Anterior cingulate cortex (tissue), 58 donors: ENCODE data around the gene SURF2.
A peak's percentile ranks its signal among the peaks of the same experiment; 100 is the strongest.

Experiments
- DNase-seq, 58 donors: peaks; one replicate each; lab custom pipeline; 2025; lab: John Stamatoyannopoulos, UW

The SURF2 gene

DNA sequence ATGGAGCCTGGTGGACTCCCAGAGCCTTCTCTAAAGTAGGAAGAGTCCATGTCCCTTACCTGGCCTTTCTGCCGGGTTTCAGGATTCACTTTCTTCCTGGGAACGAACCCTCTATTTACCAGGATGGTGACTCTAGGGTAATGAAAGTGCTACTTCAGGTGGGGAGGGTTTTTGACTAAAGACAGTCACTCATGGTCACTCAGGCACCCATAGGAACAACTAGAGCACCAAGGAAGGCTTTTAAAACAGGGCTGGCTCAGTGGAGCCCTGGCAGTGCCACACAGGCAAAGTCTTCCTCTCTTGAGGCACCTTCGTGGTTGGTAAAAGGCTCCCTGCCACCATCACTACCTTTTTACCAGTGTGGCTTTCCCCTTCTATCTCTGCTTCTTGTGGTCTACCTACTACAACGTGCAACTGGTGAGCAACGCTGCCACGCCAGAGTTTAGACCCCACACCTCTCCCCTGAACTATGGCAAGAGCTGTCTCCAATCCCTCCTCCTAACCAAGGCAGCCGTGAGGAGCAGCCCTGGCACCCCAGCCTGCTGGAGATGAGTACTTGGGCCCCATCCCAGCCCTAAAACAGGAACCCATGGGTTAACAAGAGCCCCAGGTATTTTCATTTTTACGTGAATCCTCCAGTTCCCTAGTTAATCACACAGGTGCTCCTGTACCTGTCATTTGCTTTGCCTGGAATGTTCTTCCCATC is 3.6 kb upstream of the SURF2 start:
- no peak for DNase-seq

DNA sequence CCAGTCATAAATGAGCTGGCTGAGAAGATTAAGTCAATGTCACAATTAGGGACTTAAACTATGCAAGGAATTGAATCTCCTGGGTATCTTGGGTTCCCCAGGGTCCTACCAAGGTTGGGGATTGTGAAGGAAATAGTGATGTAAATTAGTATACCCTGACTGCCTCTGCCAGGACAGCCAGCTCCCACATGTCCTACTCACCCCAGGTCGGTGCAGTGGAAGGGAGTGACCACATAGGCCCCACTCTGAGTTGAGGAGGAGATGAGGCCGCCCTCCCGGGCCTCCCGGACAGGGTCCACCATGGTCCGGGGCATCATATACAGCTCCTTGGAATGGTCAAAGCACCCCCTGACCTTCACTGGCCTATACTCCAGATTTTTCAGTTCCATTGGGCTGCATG is 2.8 kb upstream of the SURF2 start:
- no peak for DNase-seq

DNA sequence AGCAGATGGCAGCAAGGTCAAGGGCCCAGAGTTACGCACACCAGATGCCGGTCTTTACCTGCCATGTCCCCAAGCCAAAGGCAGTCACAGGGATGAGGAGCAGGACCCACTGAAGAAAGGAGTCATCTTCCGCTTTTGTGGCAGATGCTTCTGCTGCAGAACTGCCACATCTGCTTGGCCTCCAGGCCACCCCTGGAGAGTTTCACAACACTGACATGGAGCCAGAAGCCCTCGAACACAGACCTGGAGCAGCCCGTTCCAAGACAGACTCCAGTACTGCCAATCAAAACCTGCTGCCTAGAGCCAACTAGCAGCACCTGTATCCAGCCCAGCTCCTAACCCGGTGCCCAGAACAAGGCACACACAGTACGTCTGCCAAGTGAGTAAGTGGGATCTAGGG is 1.6 kb upstream of the SURF2 start:
- no peak for DNase-seq

DNA sequence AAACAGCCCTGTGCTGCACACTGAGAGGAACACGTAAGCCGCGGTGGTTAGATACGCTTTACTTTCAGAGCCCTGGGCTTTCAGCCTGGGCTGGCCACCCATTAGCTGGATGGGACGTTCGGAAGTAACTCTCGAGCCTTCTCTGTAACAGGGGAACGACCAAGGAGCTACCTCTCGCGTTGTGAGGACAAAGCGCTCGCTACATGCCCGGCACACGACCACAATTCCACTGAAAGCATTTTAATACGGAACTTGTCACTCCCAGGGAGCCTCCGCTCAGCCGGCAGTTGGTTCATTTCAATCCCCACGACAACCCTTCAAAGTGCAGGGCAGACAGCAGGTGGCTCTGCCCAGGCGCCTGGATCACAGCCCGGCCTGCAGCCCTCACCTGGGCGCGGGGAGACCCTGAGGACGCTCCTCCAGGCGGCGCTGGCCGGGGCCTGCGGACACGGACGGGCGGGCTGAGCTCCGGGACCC is 431 bp upstream of the SURF2 start:
- DNase-seq, result no peak

DNA sequence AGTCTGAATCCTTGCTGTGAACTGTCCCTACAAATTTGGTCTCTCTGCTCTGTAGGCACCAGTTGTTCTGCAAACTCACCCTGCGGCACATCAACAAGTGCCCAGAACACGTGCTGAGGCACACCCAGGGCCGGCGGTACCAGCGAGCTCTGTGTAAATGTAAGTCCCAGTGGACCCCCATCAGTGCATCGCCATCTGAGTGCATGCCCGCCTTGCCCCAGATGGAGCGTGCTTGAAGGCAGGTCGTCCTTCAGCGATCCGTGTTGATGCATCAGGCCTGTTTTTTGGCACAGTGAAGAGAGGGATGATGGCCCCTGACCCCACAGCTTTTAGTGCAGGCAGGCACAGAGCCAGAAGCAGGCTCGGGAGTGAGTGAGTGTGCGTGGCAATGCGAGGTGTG is 1.3 kb downstream of the SURF2 start:
- DNase-seq, result no peak

DNA sequence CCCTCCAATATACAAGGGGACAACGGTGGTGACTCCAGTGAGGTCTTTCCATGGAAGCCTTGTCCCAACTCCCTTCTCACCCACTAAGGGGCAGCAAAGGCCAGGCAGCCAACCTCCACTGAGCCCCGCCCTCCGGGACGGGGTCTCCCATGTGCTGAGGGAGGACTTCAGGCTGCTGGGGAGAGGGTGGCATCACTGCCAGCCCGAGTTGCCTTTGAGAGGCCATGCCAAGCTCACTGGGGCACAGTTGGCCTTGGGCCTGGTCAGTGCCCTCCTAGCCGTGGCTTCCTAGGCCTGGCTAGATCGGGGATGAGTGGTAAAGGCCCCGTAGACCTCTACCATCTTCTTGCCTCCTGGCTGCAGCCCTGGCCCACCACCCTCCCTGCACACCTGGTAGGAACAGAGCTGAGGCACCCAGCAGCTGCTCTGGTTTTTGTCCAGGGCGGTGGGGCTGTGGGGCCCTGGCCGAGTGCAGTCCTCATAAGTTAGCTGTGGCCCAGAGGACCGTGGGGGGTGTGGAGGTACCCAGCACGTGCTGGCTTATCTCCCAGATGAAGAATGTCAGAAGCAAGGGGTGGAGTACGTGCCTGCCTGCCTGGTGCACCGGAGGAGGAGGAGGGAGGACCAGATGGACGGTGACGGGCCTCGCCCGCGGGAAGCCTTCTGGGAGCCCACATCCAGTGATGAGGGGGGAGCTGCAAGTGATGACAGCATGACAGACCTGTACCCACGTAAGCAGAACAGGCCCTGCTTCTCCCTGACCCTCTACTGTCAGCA is 3.2 kb downstream of the SURF2 start:
- peak in 7 of 58 donors; percentile 12 to 50 (median 25) for DNase-seq

DNA sequence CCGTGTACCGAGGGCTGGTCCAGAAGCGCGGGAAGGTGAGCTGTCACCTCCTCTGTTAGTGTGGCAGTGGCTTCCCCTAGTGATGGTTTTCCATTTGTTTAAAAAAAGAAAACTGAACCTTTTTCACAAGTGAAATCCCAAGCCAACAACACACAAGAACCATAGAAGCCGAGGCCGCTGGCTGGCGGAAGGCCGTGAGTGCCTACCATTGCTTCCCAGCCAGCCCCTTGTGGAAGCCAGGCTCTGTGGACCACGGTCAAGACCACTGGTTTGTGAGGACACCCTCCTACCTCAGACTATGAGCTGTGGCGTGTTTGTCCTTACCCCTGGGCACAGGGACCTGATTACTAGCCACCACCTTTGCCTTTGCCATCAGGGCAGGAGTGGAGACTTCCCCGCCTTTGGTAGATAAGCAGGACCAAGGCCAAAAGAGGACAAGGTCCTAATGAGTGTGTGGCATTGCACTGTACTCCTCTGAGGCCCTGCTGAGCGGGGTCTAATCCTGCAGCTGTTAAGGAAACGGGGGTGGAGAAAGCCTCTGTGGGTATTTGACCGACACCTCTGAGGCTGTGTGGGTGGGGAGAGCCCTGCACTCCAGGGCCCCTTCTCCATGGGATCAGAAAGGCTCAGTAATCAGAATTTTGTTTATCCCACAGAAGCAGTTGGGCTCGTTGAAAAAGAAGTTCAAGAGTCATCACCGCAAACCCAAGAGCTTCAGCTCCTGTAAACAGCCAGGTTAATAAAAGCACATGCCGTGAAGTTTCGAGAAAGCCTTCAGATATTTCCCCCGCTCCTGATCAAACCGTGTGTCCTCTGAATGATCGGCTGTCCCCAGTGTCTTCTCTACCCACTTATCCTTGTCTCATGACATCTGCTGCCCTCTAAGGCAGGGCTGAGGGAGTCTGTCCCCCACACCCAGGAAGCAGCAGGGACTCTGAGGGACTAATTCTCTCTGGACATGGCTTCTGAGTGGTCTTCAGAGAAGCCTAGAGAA is 4.3 kb downstream of the SURF2 start:
- no peak for DNase-seq

DNA sequence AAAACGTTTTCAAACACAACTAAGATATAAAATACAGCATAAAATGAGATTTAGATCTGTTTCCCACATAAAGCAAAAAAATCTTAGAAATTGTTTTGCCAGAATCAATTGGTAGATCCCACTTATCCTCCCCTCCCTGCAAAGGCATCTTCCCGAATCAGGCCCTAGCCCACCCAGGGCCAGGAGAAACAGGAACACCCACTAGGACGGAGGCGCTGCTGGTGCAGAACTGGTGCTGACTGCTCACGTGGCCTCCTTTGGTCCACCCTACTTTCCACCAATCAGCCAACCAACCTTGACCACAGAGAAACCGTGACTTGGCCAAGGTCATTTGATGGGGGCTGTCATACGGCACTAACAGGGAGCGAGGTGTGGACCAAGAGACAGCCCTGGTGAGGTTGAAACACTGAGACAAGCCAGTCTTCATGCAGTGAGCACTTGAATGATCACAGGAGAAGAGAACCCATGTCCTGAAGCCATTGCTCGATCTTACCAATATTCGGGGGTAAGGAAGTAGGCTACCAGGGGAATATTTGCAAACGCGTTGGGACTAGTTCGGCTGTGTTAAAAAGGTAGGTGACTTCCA is 5.2 kb downstream of the SURF2 start:
- no peak for DNase-seq

DNA sequence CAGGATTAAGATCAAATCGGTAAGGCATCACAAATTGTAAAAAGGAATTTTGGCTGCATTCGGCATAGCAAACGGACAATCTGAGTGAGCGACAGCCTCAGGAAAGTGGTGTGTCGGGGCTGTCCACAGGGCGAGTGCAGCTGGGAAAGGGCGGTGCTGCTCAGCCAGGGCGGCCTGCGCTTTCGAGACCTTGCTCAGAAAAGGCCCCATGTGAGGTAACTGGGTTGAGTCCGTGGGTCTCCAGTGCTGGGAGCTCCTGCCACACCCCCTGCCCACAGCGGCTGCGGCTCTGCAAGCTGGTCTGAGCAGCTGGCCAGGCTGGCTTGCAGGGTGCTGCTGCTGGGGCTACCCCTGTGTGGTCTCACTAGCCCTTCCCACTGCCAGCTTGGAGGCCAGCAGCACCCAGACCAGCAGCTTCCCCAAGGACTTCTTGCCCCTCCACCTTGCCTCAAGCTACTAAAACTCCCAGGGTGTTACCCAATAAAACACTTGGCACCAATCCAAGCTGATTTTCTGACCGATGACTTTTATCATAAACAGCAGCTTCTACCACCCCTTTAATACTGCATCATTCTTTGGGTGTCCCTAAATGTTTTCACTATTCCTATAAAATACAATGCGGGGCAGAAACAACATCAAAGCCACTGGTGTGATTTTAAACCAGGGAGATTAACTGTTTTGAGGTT is 6.2 kb downstream of the SURF2 start:
- no peak for DNase-seq

DNA sequence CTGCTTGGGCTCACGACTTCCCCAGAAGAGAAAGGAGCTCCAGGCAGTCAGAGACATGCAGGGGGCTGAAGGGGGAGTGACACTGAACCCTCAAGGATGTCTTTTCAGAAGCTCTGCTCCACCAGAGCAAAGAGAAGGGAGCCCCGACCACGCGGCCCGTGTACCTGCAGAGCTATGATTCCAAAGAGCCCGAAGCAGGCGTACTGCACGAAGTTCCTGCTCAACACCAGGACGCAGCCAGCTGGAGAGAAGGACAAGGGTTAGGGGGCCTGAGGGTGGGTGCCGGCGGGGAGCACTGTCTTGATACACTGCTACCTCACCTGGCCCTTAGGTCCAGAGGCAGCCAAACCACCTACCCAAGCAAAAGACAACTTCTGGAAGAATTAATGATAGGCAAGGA is 10.1 kb downstream of the SURF2 start:
- DNase-seq, result no peak

DNA sequence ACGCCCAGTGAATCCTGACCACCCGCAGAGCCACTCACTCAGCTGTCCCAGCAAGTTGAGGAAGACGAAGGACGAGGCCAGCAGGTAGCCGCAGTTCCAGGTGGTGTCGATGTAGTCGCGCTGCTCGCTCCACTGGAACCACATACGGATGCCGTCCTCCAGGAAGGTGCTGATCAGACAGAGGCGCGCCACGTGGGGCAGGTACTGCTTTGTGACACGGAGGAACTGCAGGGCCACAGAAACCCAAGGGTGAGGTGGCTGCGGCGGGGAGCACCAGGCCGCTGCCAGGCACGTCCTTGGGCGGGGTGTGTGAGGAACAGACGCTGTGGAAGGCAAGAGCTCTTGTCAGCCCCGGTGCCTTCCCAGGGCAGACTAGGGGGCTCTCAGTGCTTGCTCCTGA is 10.9 kb downstream of the SURF2 start:
- DNase-seq, result no peak

DNA sequence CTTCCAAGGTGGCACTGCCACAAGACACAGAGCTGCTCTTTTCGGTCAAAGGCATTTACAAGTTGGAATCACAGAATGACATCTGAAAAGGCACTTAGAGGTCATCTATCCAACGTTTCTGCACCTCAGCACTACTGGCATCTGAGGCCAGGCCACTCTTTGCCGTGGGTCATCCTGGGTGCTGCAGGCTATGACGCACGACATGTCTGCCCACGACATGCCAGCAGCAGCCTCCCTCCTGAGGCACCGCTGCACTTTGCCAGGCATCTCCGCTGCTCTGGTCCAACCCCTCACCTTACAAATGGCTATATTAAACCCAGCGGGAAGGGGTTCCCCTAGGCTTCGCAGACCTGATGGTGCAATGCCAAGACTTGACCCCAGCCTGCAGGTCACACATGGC is 11.4 kb downstream of the SURF2 start:
- no peak for DNase-seq

DNA sequence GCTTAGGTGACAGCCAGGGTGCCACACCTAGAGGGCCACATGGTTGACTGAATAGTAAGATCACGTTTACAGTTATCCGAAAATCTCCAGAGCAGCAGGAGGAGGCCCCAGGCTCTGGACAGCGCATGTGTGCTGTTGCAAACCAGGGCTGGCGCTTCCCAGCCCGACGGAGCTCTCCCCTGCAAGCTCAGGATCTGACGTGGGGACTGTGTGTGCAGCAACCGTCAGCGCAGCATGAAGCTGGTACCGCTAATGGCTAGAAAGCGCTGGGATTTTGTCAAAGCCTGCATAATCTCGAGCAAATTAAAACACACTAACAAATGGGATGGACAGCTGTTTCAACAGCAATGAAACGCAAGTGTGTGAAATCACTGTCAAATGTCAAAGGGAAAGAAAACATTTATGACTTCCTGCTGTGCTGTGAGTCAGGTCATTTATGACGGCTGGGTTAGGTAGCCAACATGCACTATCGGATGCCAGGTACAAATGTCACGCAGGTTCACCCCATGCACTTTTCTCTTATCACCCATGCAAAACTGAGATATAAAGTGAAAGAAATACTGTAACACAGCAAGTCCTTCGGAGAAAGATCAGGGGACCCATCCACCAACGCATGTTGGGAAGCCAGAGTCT is 12.0 kb downstream of the SURF2 start:
- no peak for DNase-seq

DNA sequence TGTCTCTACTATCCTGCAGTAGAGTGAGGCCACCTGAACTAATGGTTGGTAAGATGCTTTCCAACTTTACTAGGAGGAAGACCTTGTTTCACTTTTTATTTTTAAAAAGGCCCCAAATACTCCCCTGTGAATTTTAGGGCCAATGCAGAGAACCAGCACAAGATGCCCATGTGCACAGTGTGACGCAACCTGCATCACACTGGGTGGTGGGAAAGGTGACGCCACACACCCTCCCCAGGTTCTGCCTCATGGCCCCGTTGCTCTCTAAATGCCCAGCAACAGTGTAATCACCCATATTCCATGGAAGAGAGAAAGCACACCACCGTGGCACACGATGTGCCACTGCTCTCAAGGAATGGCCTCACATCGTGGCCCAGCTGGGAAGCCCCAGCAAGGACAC is 13.1 kb downstream of the SURF2 start:
- DNase-seq, result no peak

DNA sequence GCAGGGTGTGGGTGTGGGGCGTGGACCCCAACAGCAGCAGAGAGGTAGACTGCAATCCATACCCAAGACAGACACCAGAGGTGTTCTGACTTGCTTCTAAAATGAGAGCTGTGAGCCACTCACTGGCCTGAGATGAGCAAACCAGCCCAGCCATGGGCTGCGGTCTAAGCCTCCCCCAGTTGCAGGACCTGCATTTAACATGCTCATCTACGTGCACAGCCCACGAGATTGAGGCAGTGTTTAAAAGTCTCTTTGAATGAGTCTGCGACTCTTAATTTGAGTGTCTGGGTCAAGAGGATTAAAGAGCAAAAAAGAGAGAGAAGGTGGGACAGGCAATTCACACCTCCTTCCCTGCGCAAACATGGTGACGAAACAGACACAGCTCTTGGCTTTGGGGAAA is 13.6 kb downstream of the SURF2 start:
- DNase-seq, result no peak

DNA sequence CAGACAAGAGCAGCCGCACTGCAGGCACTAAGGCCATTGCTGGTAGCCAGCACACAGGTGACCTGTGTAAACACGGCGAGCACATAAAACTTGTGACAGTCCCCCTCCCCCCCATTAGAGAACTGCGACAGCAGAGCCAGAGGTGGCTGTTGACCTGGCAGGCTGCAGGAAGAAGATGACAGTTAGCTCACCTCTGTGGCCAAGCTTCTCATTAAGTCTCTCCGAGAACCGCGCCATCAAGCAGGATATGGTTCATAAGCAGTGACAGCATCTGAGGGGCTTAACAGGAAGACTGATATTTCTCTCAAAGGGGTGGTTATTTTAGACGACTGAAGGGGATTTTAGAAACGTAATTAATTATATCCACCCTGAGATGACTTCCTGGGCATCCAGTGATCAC is 14.3 kb downstream of the SURF2 start:
- no peak for DNase-seq

DNA sequence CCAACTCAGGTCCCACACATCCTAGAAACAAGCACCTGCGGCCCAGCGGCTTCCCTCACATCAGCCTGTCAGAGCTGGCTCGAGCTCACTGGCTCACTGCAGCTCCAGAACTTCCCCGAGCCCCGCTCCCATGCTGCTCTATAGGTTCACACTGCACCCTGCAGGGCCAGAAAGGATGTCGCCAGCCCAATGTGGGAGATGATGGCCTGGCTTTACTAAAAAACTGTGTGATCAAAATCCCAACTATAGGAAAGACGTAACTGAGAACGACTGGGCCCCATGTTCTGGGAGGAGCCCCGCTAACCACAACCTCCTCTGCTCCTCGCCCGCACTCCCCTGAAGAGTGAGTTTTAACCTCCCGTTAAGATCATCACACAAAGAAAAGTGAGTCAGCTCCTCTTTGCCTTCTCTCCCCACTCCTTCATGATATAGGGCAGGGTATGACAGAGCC is 14.9 kb downstream of the SURF2 start:
- DNase-seq, result peak in 1 of 58 donors; percentile 53

DNA sequence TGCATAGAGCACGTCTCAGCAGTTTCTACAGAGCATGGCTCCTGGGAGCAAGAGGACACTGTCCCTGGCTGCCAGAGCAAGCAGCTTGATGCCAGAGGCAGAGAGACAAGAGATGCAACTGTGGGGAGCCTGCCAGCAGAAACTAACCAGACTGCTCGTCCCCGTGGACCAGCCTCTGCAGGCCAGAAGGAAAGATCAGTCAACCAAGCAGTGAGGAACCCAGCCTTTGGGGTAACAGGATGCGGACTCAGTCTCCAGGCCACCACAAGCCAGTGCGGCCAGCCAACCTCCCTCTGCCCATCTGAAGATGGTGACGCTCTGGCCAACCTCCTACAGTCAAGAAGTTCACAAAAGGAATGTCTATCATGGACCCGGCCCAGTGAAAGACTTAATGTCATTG is 15.8 kb downstream of the SURF2 start:
- no peak for DNase-seq

DNA sequence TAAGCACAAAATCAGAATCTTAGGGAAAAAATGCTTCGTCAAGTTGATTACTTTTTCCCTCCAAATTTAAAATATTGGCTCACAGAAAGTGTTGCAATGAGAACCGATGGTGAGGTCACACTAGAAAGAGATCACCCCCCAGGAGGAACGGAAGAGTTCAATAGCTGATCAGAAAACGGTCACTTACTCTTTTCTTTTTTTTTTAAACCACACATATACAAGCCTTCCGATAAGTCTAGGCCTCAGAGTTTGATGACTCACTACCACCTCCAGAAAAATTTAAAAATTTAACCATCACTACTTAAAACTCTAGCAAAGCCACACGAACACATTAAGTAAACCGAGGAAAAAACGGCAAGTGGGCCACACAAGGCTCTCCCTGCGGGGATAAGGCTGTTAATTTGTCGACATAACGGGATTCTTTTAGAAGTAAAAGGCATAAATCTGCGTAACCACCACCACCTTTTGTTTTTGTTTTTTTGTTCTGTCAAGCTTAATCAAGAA is 18.3 kb downstream of the SURF2 start:
- no peak for DNase-seq
